Panc1 (cell line): ENCODE data around the gene PDLIM7. TPM values are rescaled to one million over a fixed set of nuclear protein-coding genes. Genes with fewer than 3 reads are reported as not detected.
A peak's percentile ranks its signal among the peaks of the same experiment; 100 is the strongest.

Experiments used
- ATAC-seq: fragments of 200-7000 bp; cut with Tn5 transposase; 2 replicates; pipeline ENCODE4 v1.9.1; 2020; ENCODE audit warnings: mild to moderate bottlenecking, moderate library complexity
- BruUV-seq: library from RNA; stranded (reverse); fragments of 400-500 nt; replicated peaks from 2 replicates; lab custom pipeline; 2021; lab: Mats Ljungman, UMichigan
- CTCF ChIA-PET: fragments of 300-600 bp; sonication (Branson Sonifier 250); formaldehyde crosslinking; loops from one replicate; lab custom pipeline; 2022; ENCODE audit warnings: antibody characterized with exemption; lab: Charles Lee
- POLR2A ChIA-PET: fragments of 300-600 bp; sonication (Branson Sonifier 250); formaldehyde crosslinking; loops from one replicate; lab custom pipeline; 2022; ENCODE audit warnings: antibody characterized with exemption; lab: Charles Lee
- DNase-seq: peaks from one replicate; pipeline ENCODE4 v3.0.0-alpha.2; 2010; ENCODE audit warnings: low read depth, low spot score
- H3K27ac ChIP-seq: 2 replicates; pipeline ENCODE4 v1.5.1; 2011; ENCODE audit warnings: mild to moderate bottlenecking, low read length, inconsistent platforms
- H3K27me3 ChIP-seq: fragments of 200-500 bp; sonication (Bioruptor generic); 2 replicates; pipeline ENCODE4 v1.6.0; 2014; ENCODE audit warnings: low read length, inconsistent platforms; ENCODE audit not compliant: control insufficient read depth, insufficient read depth
- H3K36me3 ChIP-seq: fragments of 200-500 bp; sonication (Bioruptor generic); 2 replicates; pipeline ENCODE4 v1.5.1; 2014; ENCODE audit warnings: inconsistent platforms, mild to moderate bottlenecking, low read length, moderate library complexity; ENCODE audit not compliant: control insufficient read depth, insufficient read depth
- H3K4me1 ChIP-seq: 2 replicates; pipeline ENCODE4 v1.5.1; 2011; ENCODE audit warnings: inconsistent platforms, mild to moderate bottlenecking, low read length, moderate library complexity; ENCODE audit not compliant: control insufficient read depth, insufficient read depth
- H3K4me3 ChIP-seq, 2 experiments: 2 replicates each; pipeline ENCODE4 v1.5.1; 2011 to 2012; ENCODE audit warnings: low read depth in 2 of 2, low read length in 2 of 2, mild to moderate bottlenecking in 2 of 2, inconsistent platforms in 1 of 2, moderate library complexity in 1 of 2
- H3K9me3 ChIP-seq: fragments of 200-500 bp; sonication (Bioruptor generic); 2 replicates; pipeline ENCODE4 v1.5.1; 2014; ENCODE audit warnings: low read depth, mild to moderate bottlenecking, inconsistent platforms, low read length, moderate library complexity; ENCODE audit not compliant: control insufficient read depth, insufficient read depth
- POLR2AphosphoS5 ChIP-seq: IDR thresholded peaks from 2 replicates; pipeline ENCODE4 v1.6.1; 2012; ENCODE audit warnings: mild to moderate bottlenecking, low read depth, low read length, moderate library complexity
- SIN3A ChIP-seq: IDR thresholded peaks from 2 replicates; pipeline ENCODE4 v1.6.1; 2012; ENCODE audit warnings: low read depth, mild to moderate bottlenecking, low read length, moderate library complexity, borderline replicate concordance; ENCODE audit not compliant: insufficient read depth
- TCF7L2 ChIP-seq: IDR thresholded peaks from 2 replicates; pipeline ENCODE4 v1.6.1; 2011; ENCODE audit warnings: mild to moderate bottlenecking, low read depth, low read length, inconsistent platforms
- in situ Hi-C: cut with HindIII; loops from 2 replicates; pipeline ENCODE4 v1.10.0; 2016; ENCODE audit warnings: low sequenced_read_pairs, low pct_unique_long_range_greater_than_20kb
- intact Hi-C: fragments of 100-400 bp; cut with micrococcal nuclease; formaldehyde crosslinking; loops from one replicate; pipeline ENCODE4 v1.10.0; 2022; ENCODE audit not compliant: unreplicated experiment
- total RNA-seq: library from RNA; stranded (reverse); gene quantifications from one replicate; pipeline ENCODE4 v1.2.1, GENCODE V29; 2021; ENCODE audit not compliant: unreplicated experiment
- TF ChIP-seq, protein P1 (sequence below): fragments of 450-650 bp; IDR thresholded peaks from 2 replicates; pipeline ENCODE4 v1.5.1; 2017; ENCODE audit warnings: mild to moderate bottlenecking
- TF ChIP-seq, protein P2 (sequence below), 2 experiments: IDR thresholded peaks; 2 replicates each; pipeline ENCODE4 v1.6.1; 2011 to 2012; ENCODE audit warnings: low read depth in 2 of 2, control low read depth in 1 of 2, low read length in 1 of 2, mild to moderate bottlenecking in 1 of 2, moderate library complexity in 1 of 2; ENCODE audit not compliant: insufficient read depth in 1 of 2

Gene PDLIM7
- total RNA-seq, 1 experiment from 2014 or later, result 62.9 TPM

DNA sequence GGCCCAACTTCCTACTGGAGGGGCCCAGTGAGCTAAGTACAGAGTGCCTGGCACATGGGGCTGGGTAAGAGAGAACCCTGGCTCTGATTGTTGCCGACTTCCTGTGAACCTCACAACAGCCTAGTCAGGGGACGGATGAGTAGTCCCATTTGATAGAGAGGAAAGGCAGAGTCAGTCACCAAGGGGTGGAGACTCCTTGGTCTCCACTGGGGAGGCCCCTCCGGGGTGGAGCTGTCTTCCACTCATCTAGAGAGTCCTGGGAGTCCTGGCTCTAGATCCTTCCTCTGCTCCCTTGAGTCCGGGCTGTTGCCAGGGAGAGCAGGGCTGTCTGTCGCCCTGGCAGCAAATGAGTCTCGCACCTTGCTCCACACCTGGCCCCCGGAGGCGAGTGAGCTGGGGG, 63.0 kb downstream of the PDLIM7 start:
- Histone ChIP-seq H3K4me1 (no peaks in the 10 kb centered on the region), H3K9me3 (no peaks in the 10 kb centered on the region), H3K36me3 (no peaks in the 10 kb centered on the region; the same call in 1 of the 2 replicates), H3K4me3 (no peak overlapping the region), H3K27ac (no peak overlapping the region), H3K27me3 (no peaks in the 10 kb centered on the region)
- TF ChIP-seq TCF7L2 (no peak), POLR2AphosphoS5 (no peak), SIN3A (no peak)
- TF ChIP-seq, protein P1, sequence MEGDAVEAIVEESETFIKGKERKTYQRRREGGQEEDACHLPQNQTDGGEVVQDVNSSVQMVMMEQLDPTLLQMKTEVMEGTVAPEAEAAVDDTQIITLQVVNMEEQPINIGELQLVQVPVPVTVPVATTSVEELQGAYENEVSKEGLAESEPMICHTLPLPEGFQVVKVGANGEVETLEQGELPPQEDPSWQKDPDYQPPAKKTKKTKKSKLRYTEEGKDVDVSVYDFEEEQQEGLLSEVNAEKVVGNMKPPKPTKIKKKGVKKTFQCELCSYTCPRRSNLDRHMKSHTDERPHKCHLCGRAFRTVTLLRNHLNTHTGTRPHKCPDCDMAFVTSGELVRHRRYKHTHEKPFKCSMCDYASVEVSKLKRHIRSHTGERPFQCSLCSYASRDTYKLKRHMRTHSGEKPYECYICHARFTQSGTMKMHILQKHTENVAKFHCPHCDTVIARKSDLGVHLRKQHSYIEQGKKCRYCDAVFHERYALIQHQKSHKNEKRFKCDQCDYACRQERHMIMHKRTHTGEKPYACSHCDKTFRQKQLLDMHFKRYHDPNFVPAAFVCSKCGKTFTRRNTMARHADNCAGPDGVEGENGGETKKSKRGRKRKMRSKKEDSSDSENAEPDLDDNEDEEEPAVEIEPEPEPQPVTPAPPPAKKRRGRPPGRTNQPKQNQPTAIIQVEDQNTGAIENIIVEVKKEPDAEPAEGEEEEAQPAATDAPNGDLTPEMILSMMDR, result no peak
- TF ChIP-seq, protein P2, sequence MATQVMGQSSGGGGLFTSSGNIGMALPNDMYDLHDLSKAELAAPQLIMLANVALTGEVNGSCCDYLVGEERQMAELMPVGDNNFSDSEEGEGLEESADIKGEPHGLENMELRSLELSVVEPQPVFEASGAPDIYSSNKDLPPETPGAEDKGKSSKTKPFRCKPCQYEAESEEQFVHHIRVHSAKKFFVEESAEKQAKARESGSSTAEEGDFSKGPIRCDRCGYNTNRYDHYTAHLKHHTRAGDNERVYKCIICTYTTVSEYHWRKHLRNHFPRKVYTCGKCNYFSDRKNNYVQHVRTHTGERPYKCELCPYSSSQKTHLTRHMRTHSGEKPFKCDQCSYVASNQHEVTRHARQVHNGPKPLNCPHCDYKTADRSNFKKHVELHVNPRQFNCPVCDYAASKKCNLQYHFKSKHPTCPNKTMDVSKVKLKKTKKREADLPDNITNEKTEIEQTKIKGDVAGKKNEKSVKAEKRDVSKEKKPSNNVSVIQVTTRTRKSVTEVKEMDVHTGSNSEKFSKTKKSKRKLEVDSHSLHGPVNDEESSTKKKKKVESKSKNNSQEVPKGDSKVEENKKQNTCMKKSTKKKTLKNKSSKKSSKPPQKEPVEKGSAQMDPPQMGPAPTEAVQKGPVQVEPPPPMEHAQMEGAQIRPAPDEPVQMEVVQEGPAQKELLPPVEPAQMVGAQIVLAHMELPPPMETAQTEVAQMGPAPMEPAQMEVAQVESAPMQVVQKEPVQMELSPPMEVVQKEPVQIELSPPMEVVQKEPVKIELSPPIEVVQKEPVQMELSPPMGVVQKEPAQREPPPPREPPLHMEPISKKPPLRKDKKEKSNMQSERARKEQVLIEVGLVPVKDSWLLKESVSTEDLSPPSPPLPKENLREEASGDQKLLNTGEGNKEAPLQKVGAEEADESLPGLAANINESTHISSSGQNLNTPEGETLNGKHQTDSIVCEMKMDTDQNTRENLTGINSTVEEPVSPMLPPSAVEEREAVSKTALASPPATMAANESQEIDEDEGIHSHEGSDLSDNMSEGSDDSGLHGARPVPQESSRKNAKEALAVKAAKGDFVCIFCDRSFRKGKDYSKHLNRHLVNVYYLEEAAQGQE (IDR thresholded peaks at IDR 0.05; ENCODE audit: insufficient read depth in 1 of 2, low read depth in 2 of 2, low read length in 1 of 2), result no peak
- in situ Hi-C loops, result no loop called here
- ChIA-PET CTCF (no interaction called here), POLR2A (no interaction called here)
- ATAC-seq, result 0 out of 2 replicates have a peak, but pooled peaks have one; percentile 19
- intact Hi-C loops, result no loop called here
- no peak for DNase-seq
- BruUV-seq, result no TSS peak

GRCh38 chr5:177433658-177434217, 63.7 kb downstream of the PDLIM7 start:
- Histone ChIP-seq H3K4me3 (no peak overlapping the region), H3K27me3 (no peaks in the 10 kb centered on the region), H3K36me3 (no peaks in the 10 kb centered on the region; the same call in 1 of the 2 replicates), H3K4me1 (no peaks in the 10 kb centered on the region), H3K9me3 (no peaks in the 10 kb centered on the region), H3K27ac (no peak overlapping the region)
- POLR2A ChIA-PET, result no interaction called here
- ATAC-seq (no peak), DNase-seq (no peak)
- CTCF ChIA-PET, result no interaction called here
- no TSS peak for BruUV-seq
- intact Hi-C loops, result no loop called here
- TF ChIP-seq, protein P2 (IDR thresholded peaks at IDR 0.05; ENCODE audit: insufficient read depth in 1 of 2, low read depth in 2 of 2, low read length in 1 of 2), result no peak
- TF ChIP-seq SIN3A, result no peak
- TF ChIP-seq, protein P1, result no peak
- no peak for TF ChIP-seq POLR2AphosphoS5
- no peak for TF ChIP-seq TCF7L2
- in situ Hi-C loops, result no loop called here
